Sigmoid colon (tissue), 7 donors: ENCODE measurements around the gene PPP1R14B. TPM values are rescaled to one million over a fixed set of nuclear protein-coding genes. Genes with fewer than 3 reads are reported as not detected.

Experiments used
- DNase-seq: peaks from one replicate; pipeline ENCODE4 v3.0.0-alpha.2; 2019
- H3K27ac ChIP-seq, 4 donors: fragments of 200-600 bp; sonication (generic); one replicate each; pipeline ENCODE4 v1.5.1; 2016 to 2019; ENCODE audit warnings: mild to moderate bottlenecking in 1 of 4
- H3K27me3 ChIP-seq, 3 donors: fragments of 200-600 bp; sonication (generic); one replicate each; pipeline ENCODE4 v1.5.1; 2019; ENCODE audit warnings: mild to moderate bottlenecking in 1 of 3
- H3K36me3 ChIP-seq, 4 donors: fragments of 200-600 bp; sonication (generic); one replicate each; pipeline ENCODE4 v1.5.1; 2016 to 2019
- H3K4me1 ChIP-seq, 4 donors: fragments of 200-600 bp; sonication (generic); one replicate each; pipeline ENCODE4 v1.5.1; 2017 to 2019
- H3K4me3 ChIP-seq, 4 donors: fragments of 200-600 bp; sonication (generic); one replicate each; pipeline ENCODE4 v1.5.1; 2017 to 2019; ENCODE audit warnings: mild to moderate bottlenecking in 2 of 4, moderate library complexity in 1 of 4
- H3K9me3 ChIP-seq, 4 donors: fragments of 200-600 bp in 3 of 4; sonication (generic) in 3 of 4; one replicate each; pipeline versions ENCODE4 v1.5.1 to v1.6.1; 2013 to 2019
- EP300 ChIP-seq, 4 donors: sonication (generic); formaldehyde crosslinking; IDR thresholded peaks; one replicate each; pipeline ENCODE4 v1.6.1; 2017; ENCODE audit warnings: antibody characterized with exemption in 4 of 4
- POLR2A ChIP-seq, 2 donors: fragments of 450-650 bp; IDR thresholded peaks; one replicate each; pipeline ENCODE4 v1.6.1; 2016; ENCODE audit warnings: antibody characterized with exemption in 2 of 2, mild to moderate bottlenecking in 2 of 2, moderate library complexity in 2 of 2
- POLR2AphosphoS5 ChIP-seq, 4 donors: sonication (generic); formaldehyde crosslinking; IDR thresholded peaks; one replicate each; pipeline ENCODE4 v1.6.1; 2017; ENCODE audit warnings: antibody characterized with exemption in 4 of 4
- WGBS, 2 donors: extraction: QIAGEN DNeasy Blood & Tissue Kit; methylation state at CpG; one replicate each; pipeline ENCODE4 v1.1.7; 2013; 5-methylcytosine and 5-hydroxymethylcytosine counted together
- intact Hi-C: fragments of 100-400 bp; cut with DNase I; formaldehyde crosslinking; loops from one replicate; pipeline ENCODE4 v1.15.1; 2023
- polyA plus RNA-seq, 3 donors: library from polyadenylated mRNA; stranded (reverse); fragments of 200-250 nt; gene quantifications; one replicate each; pipeline ENCODE4 v1.2.3, GENCODE V29; 2013
- total RNA-seq, 4 donors: library from RNA; depleted of rRNA; stranded (reverse); fragments of >200 nt; gene quantifications; one replicate each; pipeline ENCODE4 v1.1.0, GENCODE V29; 2016
- TF ChIP-seq, protein P1 (sequence below), 4 experiments: fragments of 450-650 bp in 3 of 4; fragments of 200-600 bp in 1 of 4; IDR thresholded peaks; one replicate each; pipeline ENCODE4 v1.5.1; 2016 to 2019; ENCODE audit warnings: antibody characterized with exemption in 4 of 4, mild to moderate bottlenecking in 3 of 4, moderate library complexity in 2 of 4
- donor health status: healthy with polysubstance abuse.
- donor health status: Bipolar disorder and iron deficiency.
- donor health status: healthy.

PPP1R14B gene
- total and polyA plus RNA-seq, 7 donors, result 31.8 to 159 (median 66.6) TPM

DNA sequence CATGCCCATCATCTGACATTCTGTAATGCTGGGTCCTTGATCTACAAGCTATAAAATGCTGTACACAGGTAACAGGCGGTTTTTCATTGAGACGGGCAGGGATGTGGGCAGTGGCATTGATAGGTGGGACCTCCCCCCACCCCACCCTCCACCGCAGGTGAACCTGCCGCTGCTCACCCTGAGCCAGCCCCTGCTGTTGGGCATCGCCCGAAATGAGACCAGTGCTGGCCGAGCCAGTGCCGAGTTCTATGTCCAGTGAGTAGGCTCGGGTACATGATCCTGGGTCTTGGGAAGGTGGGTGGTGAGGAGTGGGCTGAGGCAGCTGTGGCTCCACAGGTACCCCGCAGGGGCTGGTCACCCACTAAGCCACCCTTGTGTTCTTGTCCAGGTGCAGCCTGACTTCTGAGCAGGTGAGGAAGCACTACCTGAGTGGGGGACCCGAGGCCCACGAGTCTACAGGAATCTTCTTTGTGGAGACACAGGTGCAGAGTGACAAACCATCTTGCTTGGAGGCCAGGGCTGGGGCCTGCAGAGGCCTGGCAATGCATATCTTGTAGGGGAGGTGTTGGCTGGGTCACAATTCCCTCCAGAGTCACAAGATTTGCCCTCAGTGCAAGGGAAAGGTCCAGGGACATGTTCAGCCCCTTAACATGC, 17.5 kb downstream of the PPP1R14B start:
- Histone ChIP-seq H3K9me3 (no peaks in the 10 kb centered on the region), H3K27ac (peak overlapping the region; percentile 95 to 98 (median 96)), H3K36me3 (peaks cover 0 to 3% (median 0%) of the 10 kb centered on the region in 4 donors), H3K27me3 (no peaks in the 10 kb centered on the region), H3K4me3 (peak overlapping the region in 2 of 4 donors; percentile 70 to 82), H3K4me1 (peaks cover 0 to 75% (median 60%) of the 10 kb centered on the region in 4 donors)
- TF ChIP-seq POLR2A (IDR thresholded peaks at IDR 0.05) (no peak), POLR2AphosphoS5 (IDR thresholded peaks at IDR 0.05) (no peak), EP300 (IDR thresholded peaks at IDR 0.05) (no peak)
- TF ChIP-seq, protein P1, sequence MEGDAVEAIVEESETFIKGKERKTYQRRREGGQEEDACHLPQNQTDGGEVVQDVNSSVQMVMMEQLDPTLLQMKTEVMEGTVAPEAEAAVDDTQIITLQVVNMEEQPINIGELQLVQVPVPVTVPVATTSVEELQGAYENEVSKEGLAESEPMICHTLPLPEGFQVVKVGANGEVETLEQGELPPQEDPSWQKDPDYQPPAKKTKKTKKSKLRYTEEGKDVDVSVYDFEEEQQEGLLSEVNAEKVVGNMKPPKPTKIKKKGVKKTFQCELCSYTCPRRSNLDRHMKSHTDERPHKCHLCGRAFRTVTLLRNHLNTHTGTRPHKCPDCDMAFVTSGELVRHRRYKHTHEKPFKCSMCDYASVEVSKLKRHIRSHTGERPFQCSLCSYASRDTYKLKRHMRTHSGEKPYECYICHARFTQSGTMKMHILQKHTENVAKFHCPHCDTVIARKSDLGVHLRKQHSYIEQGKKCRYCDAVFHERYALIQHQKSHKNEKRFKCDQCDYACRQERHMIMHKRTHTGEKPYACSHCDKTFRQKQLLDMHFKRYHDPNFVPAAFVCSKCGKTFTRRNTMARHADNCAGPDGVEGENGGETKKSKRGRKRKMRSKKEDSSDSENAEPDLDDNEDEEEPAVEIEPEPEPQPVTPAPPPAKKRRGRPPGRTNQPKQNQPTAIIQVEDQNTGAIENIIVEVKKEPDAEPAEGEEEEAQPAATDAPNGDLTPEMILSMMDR (IDR thresholded peaks at IDR 0.05), result no peak
- DNase-seq, result no peak
- intact Hi-C loops, result loop anchor here (5.0 kb wide), 1 partner anchor 42 kb away; the partner anchor contains the start of gene STIP1
- 87 to 89% methylated on average over 12 of the region's 12 CpGs for WGBS, 2 donors

DNA sequence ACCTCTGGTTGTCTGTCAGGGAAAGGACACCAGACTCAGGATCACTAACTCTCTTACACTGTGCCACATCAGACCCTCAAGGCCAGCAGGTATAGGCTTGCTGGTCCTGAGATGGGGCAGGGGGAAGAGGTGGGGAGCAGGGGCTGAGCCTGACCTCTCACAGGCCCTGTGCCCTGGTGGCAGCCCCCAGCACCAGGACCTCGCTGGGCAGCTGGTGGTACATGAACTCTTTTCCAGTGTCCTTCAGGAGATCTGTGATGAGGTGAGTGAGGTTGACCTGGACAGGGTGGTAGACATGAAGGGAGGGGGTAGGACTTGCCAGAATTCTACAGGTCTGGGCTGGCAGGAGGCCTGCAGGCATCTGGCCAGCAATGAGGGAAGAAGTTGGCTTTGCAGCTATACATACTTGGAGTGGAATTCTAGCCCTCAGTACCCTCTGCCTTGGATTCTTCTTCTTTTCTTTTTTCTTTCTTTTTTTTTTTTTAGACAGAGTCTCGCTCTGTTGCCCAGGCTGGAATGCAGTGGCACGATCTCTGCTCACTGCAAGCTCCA, 19.3 kb downstream of the PPP1R14B start:
- peak overlapping the region; percentile 89 to 94 (median 92) for H3K27ac ChIP-seq
- H3K9me3 ChIP-seq, result no peaks in the 10 kb centered on the region
- intact Hi-C loops, result loop anchor here (5.0 kb wide), 1 partner anchor 40 kb away; the partner anchor contains the start of gene STIP1
- H3K4me1 ChIP-seq, result peaks cover 0 to 60% (median 49%) of the 10 kb centered on the region in 4 donors
- peak overlapping the region in 2 of 4 donors; percentile 71 to 89 for H3K4me3 ChIP-seq
- H3K36me3 ChIP-seq, result peaks cover 0 to 7% (median 0%) of the 10 kb centered on the region in 4 donors
- no peaks in the 10 kb centered on the region for H3K27me3 ChIP-seq
- DNase-seq, result peak; percentile 64
- WGBS, 2 donors, result 74 to 83% methylated on average over 3 of the region's 3 CpGs
- TF ChIP-seq POLR2A (IDR thresholded peaks at IDR 0.05) (no peak), EP300 (IDR thresholded peaks at IDR 0.05) (no peak), POLR2AphosphoS5 (IDR thresholded peaks at IDR 0.05) (no peak)
- TF ChIP-seq, protein P1 (IDR thresholded peaks at IDR 0.05), result no peak

DNA sequence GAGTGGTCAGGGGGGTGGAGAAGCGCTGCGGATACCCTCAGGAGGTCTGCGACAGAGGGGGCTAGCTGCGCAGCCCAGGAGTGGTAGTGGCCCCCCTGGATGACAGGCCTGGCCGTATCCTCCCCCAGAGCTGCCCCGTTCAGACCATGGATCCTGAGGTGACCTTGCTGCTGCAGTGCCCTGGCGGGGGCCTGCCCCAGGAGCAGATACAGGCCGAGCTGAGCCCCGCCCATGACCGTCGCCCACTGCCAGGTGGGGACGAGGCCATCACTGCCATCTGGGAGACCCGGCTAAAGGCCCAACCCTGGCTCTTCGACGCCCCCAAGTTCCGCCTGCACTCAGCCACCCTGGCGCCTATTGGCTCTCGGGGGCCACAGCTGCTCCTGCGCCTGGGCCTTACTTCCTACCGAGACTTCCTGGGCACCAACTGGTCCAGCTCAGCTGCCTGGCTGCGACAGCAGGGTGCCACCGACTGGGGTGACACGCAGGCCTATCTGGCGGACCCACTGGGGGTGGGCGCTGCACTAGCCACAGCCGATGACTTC, 20.2 kb downstream of the PPP1R14B start:
- WGBS, 2 donors, result 1 to 5% methylated on average over 26 of the region's 26 CpGs
- intact Hi-C loops, result loop anchor here (5.0 kb wide), 1 partner anchor 39 kb away; the partner anchor contains the start of gene STIP1

More for the DNA sequence above, 20.2 kb downstream of the PPP1R14B start:
- no peaks in the 10 kb centered on the region for H3K27me3 ChIP-seq
- TF ChIP-seq POLR2A (IDR thresholded peaks at IDR 0.05) (no peak), POLR2AphosphoS5 (IDR thresholded peaks at IDR 0.05) (no peak), EP300 (IDR thresholded peaks at IDR 0.05) (no peak)
- TF ChIP-seq, protein P1 (IDR thresholded peaks at IDR 0.05), result no peak
- H3K9me3 ChIP-seq, result no peaks in the 10 kb centered on the region
- H3K36me3 ChIP-seq, result peaks cover 0 to 7% (median 0%) of the 10 kb centered on the region in 4 donors
- H3K4me3 ChIP-seq, result peak overlapping the region; percentile 71 to 89 (median 80)
- peak; percentile 80 for DNase-seq
- H3K27ac ChIP-seq, result peak overlapping the region; percentile 89 to 94 (median 92)
- peaks cover 0 to 60% (median 45%) of the 10 kb centered on the region in 4 donors for H3K4me1 ChIP-seq
